GM12872 (cell line): ENCODE data around the gene TOR1B.

Experiments
- CTCF ChIP-seq: IDR thresholded peaks from 3 replicates; pipeline ENCODE4 v1.5.1; 2011; ENCODE audit warnings: low read depth, mild to moderate bottlenecking, low read length, moderate library complexity; ENCODE audit not compliant: insufficient read depth

The TOR1B gene

DNA sequence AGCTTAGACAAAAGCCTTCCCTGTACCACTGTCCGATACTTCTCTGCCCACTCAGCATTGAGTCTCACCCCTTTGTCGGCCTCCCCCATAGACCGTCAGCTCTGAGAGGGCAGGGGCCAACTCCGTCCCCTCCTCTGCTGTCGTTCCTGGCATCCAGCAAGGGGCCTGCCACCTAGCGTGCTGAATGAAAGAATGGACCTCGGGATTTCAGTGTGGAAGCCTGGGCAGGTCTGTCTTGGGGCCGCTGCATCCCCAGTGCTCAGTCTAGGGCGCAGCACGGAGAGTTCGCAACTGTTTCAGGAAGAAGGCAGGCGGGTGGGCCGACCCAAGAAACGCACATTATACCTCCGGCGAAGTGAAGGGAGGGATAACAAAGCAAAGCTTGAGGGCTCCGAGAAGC, 1.5 kb upstream of the TOR1B start:
- TF ChIP-seq CTCF, result no peak

DNA sequence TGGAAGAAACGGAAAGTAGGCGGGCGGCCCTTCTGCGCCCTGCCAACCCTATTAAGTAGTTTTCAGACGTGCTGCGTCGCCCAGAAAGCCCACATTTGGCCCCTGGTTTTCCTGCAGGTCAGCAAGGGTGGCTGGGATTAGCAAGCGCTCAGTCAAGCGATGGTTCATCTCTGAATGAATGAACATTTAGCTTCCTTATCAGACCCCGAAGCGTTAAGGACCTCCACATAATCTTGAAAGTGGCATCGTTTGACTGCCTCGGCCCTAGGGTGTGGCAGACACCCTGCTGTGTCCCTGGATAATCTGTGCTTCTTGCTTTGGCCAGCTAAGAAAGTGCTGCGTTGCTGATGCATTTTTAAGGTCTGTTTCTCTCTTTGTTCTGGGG, 684 bp downstream of the TOR1B start:
- no peak for TF ChIP-seq CTCF

- TF ChIP-seq CTCF, result no peak
These were observed 3.1 kb downstream of the TOR1B start for GRCh38 chr9:129806061-129806460.

DNA sequence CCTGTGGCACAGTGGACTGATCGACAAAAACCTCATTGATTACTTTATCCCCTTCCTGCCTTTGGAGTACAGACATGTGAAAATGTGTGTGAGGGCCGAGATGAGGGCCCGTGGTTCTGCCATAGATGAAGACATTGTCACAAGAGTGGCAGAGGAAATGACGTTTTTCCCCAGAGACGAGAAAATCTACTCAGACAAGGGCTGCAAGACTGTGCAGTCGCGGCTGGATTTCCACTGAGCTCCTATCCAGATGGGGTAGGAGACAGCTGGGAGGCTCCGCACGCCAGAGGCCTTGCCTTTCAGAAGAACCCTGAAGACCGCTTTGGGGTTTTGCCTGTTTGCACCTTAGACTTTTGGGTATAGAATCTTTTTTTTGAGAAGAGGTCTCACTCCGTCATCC, 6.4 kb downstream of the TOR1B start:
- no peak for TF ChIP-seq CTCF

DNA sequence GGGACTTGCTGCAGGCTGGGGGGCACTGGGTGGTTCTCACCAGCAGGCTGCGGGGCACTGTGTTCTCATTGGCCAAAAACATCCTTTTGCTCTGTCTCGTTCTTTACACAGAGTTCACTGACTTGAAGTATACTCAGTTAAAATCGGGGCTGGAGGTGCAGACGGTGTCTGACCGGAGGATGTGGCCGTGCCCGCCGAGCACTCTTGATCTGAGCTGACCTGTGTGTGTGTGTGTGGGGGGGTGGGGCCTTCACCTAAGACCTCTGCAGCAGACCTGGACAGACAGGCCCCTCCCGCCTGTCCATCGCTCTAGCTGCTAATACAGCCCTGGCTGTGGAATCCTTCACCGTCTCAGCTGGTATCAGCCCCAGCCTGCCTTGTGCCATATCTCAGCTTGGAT, 7.1 kb downstream of the TOR1B start:
- no peak for TF ChIP-seq CTCF

DNA sequence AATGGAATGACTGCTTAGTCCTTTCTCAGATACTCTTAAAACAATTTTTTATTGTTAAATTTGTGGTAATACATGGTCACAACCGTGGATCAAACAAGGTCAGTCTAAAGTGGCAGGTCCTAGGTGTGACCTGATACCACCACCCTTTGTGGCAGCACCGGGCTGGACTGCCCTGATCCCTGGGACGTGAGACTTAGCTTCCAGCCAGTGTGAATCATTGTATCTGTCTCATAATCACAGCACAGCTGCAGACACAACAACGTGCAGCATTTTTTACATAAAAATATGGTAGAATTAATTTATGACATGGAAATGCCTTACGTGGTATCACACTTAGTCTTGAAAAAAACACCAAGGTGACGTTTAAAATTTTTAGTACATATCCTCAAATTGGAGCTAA, 7.8 kb downstream of the TOR1B start:
- no peak for TF ChIP-seq CTCF

- TF ChIP-seq CTCF, result no peak
These were observed 9.0 kb downstream of the TOR1B start for GRCh38 chr9:129811967-129812363.

DNA sequence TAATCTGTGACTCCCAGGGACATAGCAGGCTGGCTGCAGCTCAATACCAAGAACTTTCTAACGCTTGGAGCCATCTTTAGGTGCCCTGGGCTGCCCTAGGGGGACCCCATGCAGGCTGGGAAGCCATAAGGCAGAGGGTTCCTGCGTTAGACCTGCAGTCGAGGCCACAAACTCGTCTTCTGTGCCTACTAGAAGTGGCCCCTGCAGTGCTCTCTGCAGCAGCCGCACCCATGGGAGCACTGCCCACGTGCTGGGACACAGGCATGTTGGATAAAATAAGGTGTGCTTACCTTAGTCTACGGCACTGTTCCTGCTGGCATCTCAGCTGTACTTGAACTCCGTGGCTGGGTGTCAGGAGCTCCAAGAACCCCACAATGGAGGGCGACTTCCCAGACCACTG, 9.4 kb downstream of the TOR1B start:
- no peak for TF ChIP-seq CTCF
